GM06990 (cell line): ENCODE data around the gene RIPOR2.
"Not testable (repeated sequence)": the region's sequence is repeated elsewhere in the genome, so short reads cannot be mapped to it uniquely, and the experiment has no call there.

Experiments used
- DNase-seq: peaks from one replicate; pipeline ENCODE4 v3.0.0-alpha.2; 2011; ENCODE audit not compliant: insufficient read length; ENCODE audit errors: extremely low read depth
- H3K27me3 ChIP-seq: replicated peaks from 2 replicates; pipeline ENCODE4 v1.6.0; 2011; ENCODE audit warnings: low read length; ENCODE audit not compliant: control insufficient read depth, insufficient read depth
- H3K36me3 ChIP-seq: 2 replicates; pipeline ENCODE4 v1.5.1; 2011; ENCODE audit warnings: low read length; ENCODE audit not compliant: control insufficient read depth, insufficient read depth
- H3K4me3 ChIP-seq: replicated peaks from 2 replicates; pipeline ENCODE4 v1.5.1; 2011; ENCODE audit warnings: low read depth, mild to moderate bottlenecking, control low read depth, low read length
- CTCF ChIP-seq: IDR thresholded peaks from 2 replicates; pipeline ENCODE4 v1.5.1; 2011; ENCODE audit warnings: low read length, control low read depth, mild to moderate bottlenecking, inconsistent platforms; ENCODE audit not compliant: insufficient read depth, poor library complexity, severe bottlenecking

Gene RIPOR2

DNA sequence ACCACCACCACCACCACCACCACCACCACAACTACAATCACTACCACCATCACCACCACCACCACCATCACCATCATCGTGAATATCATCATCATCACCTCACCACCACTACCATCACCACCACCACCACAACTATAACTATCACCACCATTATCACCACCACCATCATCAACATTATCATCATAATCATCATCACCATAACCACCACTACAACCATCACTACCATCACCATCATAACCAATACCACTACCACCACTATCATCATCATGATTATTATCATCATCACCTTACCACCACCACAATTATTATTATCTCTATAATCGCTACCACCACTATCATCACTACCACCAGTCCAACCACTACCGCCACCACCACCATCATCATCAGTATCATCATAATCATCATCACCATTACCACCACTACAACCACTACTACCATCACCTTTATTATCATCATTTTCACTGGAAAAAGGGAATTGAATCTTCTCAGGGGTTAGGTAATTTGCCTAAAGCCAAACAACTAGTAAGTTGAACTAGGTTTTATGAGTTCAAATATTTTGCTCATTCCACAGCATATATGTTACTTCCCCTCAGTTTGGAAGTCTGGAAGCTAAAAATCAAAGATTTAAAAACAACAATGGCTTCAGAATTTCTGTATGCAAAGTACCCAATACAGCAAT is 8.3 kb downstream of the RIPOR2 start:
- no peak for TF ChIP-seq CTCF
- H3K4me3 ChIP-seq, result no peak overlapping the region
- no peaks in the 10 kb centered on the region for H3K36me3 ChIP-seq
- H3K27me3 ChIP-seq, result no peaks in the 10 kb centered on the region
- no peak for DNase-seq

- H3K27me3 ChIP-seq, DNase-seq, H3K36me3 ChIP-seq, H3K4me3 ChIP-seq: not testable (repeated sequence)
Observed at GRCh38 chr6:24926647-24927046, 9.1 kb downstream of the RIPOR2 start.

DNA sequence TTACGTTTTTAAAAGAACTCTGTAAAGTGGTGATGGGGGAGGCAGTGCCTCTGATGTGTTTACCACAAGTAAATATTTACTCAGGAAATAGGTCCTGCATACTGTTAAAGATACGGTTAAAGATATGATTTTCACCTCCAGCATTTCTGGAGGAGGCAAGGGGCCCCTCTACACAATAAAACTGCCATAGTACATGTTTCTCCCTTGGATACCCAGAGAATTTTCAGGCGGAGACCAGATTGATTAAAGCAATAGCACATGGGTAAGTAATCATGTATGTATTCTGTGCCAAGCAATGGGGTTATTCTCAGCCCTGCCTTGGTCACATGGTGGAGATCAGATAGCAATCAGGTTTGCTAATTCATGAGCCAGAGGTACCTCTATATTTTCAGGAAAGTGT is 9.6 kb downstream of the RIPOR2 start:
- H3K4me3 ChIP-seq, result no peak overlapping the region
- H3K36me3 ChIP-seq, result no peaks in the 10 kb centered on the region
- TF ChIP-seq CTCF, result no peak
- no peak for DNase-seq
- no peaks in the 10 kb centered on the region for H3K27me3 ChIP-seq

- Histone ChIP-seq H3K27me3 (no peaks in the 10 kb centered on the region), H3K4me3 (no peak overlapping the region), H3K36me3 (no peaks in the 10 kb centered on the region)
- no peak for DNase-seq
- no peak for TF ChIP-seq CTCF
Observed at GRCh38 chr6:24925661-24926060, 10.1 kb downstream of the RIPOR2 start.

GRCh38 chr6:24924580-24925356 is 11.0 kb downstream of the RIPOR2 start:
- DNase-seq, result no peak
- Histone ChIP-seq H3K27me3 (no peaks in the 10 kb centered on the region), H3K36me3 (no peaks in the 10 kb centered on the region), H3K4me3 (no peak overlapping the region)
- TF ChIP-seq CTCF, result no peak

GRCh38 chr6:24923885-24924401 is 11.8 kb downstream of the RIPOR2 start:
- Histone ChIP-seq H3K36me3 (no peaks in the 10 kb centered on the region), H3K4me3 (no peak overlapping the region), H3K27me3 (no peaks in the 10 kb centered on the region)
- no peak for TF ChIP-seq CTCF
- no peak for DNase-seq
